GM12864 (cell line): Measurements from ENCODE around the gene XAB2.

Source experiments
- DNase-seq: peaks from one replicate; pipeline ENCODE4 v3.0.0-alpha.2; 2011; ENCODE audit warnings: low read depth
- H3K4me3 ChIP-seq: 2 replicates; pipeline ENCODE4 v1.5.1; 2011; ENCODE audit warnings: mild to moderate bottlenecking, low read depth, low read length, control low read depth
- CTCF ChIP-seq: IDR thresholded peaks from 2 replicates; pipeline ENCODE4 v1.5.1; 2011; ENCODE audit warnings: low read depth, mild to moderate bottlenecking, moderate library complexity, low read length, control low read depth, inconsistent platforms; ENCODE audit errors: missing control alignments

XAB2 gene

DNA sequence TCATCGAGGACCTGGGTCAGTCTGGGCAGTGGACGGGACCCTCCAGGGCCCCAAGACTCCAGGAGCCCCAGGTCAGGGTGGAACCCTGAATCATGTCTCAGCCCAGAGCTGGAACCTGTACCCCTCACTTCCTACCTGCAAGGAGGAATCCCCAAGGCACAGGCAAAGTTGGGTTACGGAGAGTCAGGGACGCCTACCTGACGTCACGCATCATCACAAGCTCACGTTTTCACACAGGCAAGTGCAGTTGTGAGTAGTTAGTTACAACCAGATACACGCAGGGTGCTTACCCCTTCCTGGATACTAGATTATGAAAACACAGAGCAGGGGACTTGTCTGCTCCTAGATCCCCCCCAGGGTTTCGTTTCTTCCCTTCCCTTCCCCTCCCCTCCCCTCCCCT is 41.4 kb upstream of the XAB2 start:
- no peak for DNase-seq
- H3K4me3 ChIP-seq, result no peak overlapping the region
- no peak for TF ChIP-seq CTCF

DNA sequence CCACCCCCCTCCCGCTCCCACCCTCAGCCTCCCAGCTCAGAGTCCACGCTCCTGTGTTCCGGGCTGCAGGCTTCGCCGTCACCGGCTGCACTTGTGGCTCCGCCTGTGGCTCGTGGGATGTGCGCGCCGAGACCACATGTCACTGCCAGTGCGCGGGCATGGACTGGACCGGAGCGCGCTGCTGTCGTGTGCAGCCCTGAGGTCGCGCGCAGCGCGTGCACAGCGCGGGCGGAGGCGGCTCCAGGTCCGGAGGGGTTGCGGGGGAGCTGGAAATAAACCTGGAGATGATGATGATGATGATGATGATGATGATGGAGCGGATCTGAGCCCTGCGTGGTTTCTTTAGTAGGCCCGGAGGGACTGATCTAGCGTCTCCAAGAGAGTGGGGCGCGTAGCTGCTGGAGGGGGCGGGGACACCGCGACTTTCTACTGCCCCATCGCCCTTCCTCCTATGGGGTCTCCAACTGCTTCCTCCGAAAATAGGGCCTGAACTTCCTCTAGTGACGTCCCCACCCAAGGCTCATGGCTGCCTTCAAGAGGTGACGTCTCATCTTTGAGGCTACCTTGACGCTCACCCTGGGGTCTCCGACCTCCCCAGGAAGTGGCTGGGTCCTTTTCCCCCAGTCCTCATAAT is 40.9 kb upstream of the XAB2 start:
- DNase-seq, result no peak
- H3K4me3 ChIP-seq, result peak overlapping the region; percentile 18
- TF ChIP-seq CTCF, result no peak

- TF ChIP-seq CTCF, result no peak
- no peak for DNase-seq
- no peak overlapping the region for H3K4me3 ChIP-seq
Observed at GRCh38 chr19:7669641-7670040, 40.3 kb upstream of the XAB2 start.

DNA sequence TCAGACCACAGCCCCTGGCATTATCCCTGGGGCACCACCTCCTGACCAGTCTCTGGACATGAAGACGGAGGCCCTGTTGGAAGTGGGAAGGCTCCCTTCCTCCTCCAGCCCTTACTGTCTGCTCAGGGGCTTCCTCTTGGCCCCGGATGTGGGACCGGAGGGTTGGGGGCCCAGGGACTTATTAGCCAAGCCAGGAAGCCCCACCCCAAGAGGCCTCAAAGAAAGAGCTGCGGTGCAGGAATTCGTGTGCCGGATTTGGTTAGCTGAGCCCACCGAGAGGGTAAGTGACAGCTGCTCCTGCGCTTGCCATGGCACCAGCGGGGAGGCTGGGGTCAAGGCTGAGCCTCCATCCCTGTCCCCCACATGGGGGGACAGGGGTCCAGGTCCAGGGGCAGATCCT is 39.5 kb upstream of the XAB2 start, which contains the start of gene RETN:
Gene RETN, plus strand, starts transcription at position 208 of the 400 bp plus-strand sequence. CDS start 278 bp downstream, outside the sequence.
- no peak within 1 kb of the TSS for H3K4me3 ChIP-seq
- no peak for TF ChIP-seq CTCF
- no peak for DNase-seq

DNA sequence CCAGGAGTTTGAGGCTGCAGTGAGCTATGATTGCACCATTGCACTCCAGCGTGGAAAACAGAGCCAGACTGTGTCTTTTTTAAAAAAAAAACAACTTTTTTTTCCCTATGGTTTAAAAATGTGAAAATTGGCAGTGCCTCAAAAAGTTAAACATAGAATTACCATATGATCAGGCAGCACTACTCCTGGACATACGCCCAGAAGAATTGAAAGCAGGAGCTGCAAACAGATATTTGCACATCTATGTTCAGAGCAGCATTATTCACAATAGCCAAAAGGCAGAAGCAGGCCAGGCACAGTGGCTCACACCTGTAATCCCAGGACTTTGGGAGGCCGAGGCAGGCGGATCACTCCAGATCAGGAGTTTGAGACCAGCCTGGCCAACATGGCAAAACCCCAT is 35.7 kb upstream of the XAB2 start:
- no peak overlapping the region for H3K4me3 ChIP-seq
- DNase-seq, result no peak
- no peak for TF ChIP-seq CTCF

- no peak for TF ChIP-seq CTCF
- H3K4me3 ChIP-seq, result no peak overlapping the region
- DNase-seq, result no peak
Observed at GRCh38 chr19:7663706-7664105, 34.4 kb upstream of the XAB2 start.

DNA sequence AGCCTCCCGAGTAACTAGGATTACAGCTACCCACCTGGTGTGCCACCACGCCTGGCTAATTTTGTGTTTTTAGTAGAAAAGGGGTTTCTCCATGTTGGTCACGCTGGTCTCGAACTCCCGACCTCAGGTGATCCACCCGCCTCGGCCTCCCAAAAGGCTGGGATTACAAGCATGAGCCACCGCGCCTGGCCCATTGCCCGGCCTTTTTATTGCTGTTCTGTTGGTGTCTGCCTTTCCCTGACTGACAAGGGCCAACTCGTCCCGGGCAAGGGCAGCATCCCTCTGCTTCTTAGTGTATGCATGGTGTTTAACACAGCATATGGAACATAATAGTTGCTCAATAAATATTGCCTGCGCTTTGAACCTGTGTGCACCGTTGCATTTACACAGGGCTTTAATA is 33.3 kb upstream of the XAB2 start:
- TF ChIP-seq CTCF, result no peak
- no peak for DNase-seq
- no peak overlapping the region for H3K4me3 ChIP-seq
